COLO829 (cell line): ENCODE measurements around the gene MTUS2.

Source experiments
- DNase-seq: peaks from one replicate; pipeline ENCODE4 v3.0.0; 2012; ENCODE audit warnings: low spot score

The MTUS2 gene

DNA sequence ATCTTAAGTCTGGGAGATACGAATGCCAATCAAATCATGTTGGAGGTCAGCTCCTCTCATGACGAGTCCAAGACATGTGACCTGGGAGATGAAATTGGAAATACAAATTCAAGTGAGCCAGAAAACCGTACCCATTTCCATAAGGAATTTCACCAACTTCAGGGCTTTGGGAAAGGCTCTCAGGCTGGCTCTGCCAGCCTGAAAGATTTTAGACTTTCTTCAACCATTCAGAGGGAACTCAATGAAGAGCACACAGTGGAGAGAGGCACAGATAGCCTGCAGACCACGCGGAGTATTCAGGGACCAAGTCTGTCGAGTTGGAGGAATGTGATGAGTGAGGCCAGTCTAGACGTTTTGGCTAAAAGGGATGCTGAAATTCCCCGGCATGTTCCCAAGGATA, 204.6 kb downstream of the MTUS2 start:
- DNase-seq: no peak

DNA sequence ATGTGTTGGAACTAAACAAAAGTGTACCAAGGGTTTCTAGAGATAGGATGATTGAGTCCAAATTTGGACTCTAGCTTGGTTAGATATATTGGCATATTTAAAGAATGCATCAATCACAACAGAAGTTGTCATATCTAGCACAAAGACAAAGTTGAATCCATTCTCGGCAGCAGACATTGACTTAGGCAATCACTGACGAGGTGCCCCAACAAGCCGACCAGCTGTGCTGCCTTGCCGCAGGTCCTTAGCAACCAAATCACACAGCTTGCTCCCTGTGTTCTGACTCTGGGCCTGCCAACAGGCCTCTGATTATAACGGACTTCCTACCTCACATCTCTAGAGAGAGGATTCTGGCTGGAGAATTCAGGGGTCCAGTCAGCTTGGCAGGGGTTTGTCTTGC, 208.7 kb downstream of the MTUS2 start:
- no peak for DNase-seq

DNA sequence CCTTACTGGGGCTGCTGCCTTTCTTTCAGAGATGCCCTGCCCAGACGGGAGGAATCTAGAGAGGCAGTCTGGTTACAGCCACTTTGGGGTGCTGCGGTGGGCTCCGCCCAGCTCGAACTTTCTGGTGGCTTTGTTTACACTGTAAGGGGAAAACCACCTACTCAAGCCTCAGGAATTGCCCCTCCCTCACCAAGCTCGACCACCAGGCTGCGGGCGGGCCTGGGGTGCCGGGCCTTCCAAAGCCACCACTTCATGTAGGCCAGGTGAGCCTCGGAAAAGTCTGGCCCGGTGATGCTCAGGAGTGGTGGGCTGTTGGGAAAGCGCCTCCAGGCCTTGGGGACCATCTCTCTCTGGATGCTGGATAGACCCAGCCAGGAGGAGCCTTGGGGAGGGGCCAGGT, 218.6 kb downstream of the MTUS2 start:
- no peak for DNase-seq

- no peak for DNase-seq
Measured at GRCh38 chr13:29039212-29039611, 219.1 kb downstream of the MTUS2 start.

DNA sequence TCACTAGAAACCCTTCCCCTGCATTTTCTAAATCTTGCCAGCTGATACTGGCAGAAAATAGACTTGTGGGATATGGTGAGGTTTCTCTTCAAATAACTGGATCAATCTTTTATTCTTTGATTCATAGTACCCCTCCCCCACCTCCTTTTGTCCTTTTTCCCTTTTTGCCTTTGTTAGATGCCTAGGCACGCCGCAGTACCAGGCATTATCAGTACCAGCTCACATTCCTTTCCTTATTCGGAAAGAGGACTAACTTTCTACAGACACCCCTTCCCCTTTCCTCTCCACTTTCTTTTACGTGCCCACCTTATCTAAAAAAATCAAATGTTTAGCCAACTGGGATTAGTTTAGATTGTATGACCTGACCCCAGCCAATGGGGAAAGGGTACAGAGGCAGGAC, 226.4 kb downstream of the MTUS2 start:
- DNase-seq: no peak

DNA sequence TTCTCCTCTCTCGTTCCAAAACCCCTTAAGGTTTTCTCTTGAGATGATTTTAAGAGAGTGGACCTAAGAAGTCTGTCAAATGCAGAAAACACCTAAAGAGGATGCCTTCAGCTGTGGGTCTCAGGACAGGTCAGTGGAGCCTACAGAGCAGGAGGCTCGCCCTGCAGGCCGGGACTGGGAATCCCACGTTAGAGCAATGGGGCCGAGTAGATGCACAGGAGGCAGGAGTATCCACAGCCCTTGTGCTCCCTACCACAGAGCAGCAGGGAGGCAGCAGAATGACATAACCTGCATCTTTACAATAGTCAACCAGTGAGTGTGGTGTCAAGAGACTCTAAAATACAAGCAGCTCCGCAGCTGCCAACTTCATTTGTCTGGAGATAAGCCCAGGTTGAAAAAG, 229.4 kb downstream of the MTUS2 start:
- no peak for DNase-seq

GRCh38 chr13:29050719-29051118, 230.6 kb downstream of the MTUS2 start:
- no peak for DNase-seq

DNA sequence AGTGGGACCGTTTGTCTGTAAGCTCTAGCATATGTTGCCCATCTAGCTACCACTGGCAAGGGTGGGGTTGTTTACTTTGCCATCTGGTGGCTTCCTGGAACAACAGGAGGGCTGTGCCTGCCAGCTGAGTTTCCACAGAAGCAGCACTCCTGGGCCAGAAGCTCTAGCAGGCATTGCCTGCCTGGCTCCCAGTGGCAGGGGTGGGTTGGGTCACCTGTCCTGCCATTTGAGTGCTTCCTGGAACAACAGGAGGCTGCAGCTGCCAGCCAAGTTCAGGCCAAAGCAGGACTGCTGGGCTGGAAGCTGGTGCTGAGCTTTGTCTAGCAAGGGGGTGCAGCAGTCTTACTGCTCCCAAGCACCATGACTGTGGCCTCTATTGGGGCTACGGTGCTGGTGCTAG, 239.7 kb downstream of the MTUS2 start:
- no peak for DNase-seq

DNA sequence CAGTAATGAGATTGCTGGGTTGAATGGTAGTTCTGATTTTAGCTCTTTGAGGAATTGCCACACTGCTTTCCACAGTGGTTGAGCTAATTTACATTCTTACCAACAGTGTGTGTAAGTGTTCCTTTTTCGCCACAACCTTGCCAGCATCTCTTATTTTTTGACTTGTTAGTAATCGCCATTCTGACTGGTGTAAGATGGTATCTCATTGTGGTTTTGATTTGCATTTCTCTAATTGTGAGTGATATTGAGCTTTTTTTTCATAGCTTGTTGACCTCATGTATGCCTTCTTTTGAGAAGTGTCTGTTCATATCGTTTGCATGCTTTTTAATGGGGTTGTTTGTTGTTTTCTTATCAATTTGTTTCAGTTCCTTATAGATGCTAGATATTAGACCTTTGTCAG, 245.0 kb downstream of the MTUS2 start:
- DNase-seq: no peak

DNA sequence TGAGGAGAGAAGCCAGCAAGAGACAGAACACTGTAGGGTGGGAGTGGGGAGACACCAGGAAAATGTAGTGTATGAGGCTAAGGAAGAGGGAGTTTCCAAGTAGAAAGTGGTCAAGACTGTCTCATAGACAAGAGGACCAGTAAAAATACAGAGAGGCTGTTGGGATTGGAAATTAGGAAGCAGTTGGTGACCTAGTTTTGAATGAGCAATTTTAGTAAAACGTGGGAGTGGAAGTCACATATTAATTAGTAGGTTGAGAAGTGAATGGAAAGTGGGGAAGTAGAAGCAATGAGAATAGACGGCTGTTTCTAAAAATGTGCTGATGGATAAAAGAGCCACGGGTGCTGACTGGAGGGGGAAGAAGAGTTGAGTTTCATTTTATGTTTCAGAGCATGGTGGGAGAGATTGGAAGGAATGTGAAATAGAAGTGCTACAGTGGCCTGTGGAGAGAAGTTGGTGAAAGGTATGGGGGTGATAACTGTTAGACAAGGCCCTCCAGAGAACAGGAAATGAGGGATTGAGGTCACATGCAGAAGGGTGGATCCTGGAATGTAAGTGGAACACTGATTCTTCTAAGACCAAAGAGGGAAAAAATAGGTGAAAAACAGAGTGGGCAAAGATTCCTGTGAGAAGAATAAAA, 247.3 kb downstream of the MTUS2 start:
- DNase-seq: no peak

DNA sequence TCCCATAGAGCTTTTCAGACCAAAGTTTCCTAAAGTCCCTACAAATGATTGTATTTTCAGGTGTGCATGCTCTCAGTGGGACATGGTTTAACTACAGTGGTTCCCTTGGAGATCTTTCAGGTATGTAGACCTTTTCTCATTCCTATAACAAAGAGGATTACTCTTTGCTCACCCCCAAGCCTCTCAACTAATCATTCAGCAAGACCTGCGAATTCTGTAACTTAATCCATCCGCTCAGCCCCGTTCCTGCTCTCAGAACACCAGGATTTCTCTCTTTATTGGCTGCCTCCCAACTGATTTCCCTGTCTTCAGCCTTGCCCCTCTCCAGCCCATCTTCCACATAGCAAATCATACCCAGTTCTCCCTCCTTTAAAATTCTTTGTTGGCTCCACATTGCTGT, 253.6 kb downstream of the MTUS2 start:
- DNase-seq: no peak

GRCh38 chr13:29077051-29077813, 257.1 kb downstream of the MTUS2 start:
- DNase-seq: no peak

GRCh38 chr13:29081036-29081435, 260.9 kb downstream of the MTUS2 start:
- peak; percentile 10 for DNase-seq

DNA sequence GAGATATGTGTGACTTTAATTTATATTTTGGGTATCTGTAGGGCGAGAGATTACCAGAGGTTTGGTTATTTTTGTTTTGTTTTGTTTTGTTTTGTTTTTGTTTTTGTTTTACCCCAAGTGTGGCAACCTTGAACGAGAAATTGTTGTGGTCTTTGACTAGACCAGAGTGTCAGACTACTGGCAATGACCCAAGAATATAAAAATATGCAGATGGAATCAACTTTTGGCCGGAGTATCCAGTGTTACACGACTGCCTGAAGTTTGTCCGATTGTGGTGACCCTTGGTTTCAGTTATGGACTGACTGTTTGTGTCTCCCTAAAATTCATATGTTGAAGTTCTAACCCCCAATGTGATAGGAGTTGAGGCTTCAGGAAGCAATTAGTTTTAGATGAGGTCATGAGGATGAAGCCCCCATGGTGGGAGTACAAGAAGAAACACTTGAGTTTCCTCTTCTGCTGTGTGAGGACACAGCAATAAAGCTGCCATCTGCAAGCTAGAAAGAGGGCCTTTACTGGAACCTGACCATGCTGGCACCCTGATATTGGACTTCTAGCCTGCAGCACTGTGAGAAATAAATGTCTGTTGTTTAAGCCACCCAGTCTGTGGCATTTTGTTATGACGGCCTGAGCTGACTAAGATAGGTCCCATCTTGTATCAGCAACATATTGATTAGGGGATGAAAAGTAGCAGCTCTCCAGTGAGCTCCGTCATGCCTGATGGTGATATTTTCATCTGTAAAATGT, 261.7 kb downstream of the MTUS2 start:
- DNase-seq: no peak

DNA sequence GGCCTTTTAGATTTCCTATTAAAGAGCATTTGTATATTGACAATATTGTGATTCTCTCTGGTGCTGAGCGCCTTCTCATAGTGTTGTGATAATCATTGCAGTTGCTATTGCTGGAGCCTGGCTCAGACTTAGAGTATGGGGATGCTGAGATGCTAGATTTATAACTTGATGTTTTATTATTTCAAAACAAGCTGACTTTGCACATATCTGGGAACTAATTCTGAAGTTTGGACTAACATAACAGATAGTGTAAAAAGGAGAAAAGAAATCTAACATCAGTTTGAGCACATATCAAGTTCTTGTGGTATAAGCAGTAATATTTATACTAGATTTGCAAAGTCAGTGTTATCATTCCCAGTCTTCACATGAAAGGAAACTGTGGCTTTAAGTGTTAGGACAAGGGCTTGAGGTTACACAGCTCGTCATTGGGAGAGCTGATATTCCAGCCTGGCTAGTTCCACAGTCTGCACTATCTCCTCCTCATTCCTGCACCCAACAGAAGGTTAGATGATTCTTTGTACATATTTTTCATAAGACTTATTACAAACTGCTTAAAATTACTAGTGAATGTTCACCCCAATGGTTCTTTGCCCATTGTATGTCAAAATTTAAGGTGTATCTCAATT, 279.8 kb downstream of the MTUS2 start:
- DNase-seq: no peak

DNA sequence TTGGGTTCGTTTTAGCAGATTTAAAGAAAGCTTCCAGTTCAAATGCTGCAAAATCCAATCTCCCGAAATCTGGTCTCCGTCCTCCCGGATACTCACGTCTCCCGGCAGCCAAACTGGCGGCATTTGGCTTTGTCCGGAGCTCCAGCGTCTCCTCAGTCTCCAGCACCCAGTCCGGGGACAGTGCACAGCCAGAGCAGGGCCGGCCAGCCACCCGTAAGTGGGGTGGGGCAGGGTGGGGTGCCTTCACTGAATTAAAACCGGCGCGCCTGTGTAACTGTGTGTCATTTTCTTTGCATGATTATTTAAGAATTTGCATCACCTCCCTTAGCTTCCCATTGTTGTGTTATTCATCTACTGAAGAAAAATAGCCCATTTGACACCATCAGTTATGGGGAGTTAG, 280.6 kb downstream of the MTUS2 start:
- DNase-seq: no peak

GRCh38 chr13:29101409-29101808, 281.3 kb downstream of the MTUS2 start:
- DNase-seq: no peak

GRCh38 chr13:29101905-29102304, 281.8 kb downstream of the MTUS2 start:
- no peak for DNase-seq

DNA sequence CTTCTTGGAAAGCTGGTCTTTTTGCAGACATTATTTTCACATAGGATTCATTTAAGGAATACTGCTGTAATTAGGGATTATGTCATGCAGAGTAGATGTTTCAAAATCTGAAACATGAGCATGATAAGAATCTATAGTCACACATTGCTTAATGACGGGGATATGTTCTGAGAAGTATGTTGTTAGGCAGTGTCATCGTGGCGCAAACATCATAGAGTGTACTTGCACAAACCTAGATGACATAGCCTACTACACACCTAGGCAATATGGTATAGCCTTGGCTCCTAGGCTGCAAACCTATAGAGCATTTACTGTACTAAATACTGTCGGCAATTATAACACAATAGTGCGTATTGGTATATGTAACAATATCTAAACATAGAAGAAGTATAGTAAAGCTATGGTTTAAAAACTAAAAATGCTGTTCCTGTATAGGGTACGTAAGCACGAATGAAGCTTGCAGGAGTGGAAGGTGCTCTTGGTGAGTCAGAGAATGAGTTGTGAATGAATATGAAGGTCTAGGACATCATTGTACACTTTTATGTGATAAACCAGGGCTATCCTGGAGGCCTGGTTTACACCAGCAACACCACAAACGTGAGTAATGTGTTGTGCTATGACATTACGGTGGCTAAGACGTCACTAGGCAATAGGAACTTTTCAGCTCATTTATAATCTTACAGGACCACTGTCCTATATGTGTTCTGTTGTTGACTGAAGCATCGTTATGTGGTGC, 283.1 kb downstream of the MTUS2 start:
- DNase-seq: no peak

GRCh38 chr13:29104461-29104860, 284.3 kb downstream of the MTUS2 start:
- DNase-seq: no peak

DNA sequence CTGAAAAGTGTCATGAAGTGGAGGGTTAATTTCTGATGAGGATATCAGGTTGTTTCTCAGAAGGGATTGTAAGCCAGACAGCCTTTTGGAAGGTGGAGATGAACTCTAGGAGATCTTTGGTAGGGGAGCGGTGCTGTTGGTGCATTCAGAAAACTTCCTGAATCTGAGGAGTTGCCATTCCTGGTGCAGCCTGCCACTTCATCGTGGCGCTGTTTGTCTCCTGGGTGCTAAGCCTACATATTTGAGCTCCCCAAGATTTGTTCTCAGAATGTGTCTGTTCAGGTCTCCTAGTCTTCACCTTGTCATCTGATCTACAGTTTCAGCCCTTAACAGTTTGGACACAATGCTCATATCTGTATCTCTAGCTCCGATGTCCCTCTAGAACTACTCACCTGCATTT, 285.6 kb downstream of the MTUS2 start:
- DNase-seq: peak; percentile 14

DNA sequence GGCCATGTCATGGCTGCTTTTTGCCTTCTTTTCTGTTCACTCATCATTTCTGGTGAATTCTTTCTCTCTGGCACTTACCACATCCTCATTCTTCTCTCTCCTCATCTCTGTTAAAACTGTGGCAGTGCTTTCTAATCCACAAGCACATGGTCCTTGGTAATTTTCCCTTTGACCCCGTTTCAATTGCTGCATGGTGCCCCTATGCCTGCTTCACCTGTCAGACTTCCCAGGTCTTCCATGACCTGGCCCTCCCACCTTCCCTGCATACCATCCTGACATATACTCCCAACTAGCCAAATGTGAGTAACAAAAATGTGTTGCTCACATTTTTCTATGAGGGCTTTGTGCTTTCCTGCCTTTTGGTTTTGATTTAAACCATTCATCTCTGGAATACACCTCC, 286.5 kb downstream of the MTUS2 start:
- no peak for DNase-seq
